Kidney epithelial cell (primary cell): Measurements from ENCODE around the gene WNT1. TPM values are rescaled to one million over a fixed set of nuclear protein-coding genes. Genes with fewer than 3 reads are reported as not detected.

Experiments
- DNase-seq: peaks from one replicate; pipeline ENCODE4 v3.0.0-alpha.2; 2010; ENCODE audit warnings: low read depth
- H3K27me3 ChIP-seq: 2 replicates; pipeline ENCODE4 v1.6.0; 2011; ENCODE audit warnings: low read length; ENCODE audit not compliant: control insufficient read depth, insufficient read depth
- H3K36me3 ChIP-seq: 2 replicates; pipeline ENCODE4 v1.5.1; 2011; ENCODE audit warnings: low read length; ENCODE audit not compliant: control insufficient read depth, insufficient read depth
- H3K4me3 ChIP-seq: 2 replicates; pipeline ENCODE4 v1.5.1; 2011; ENCODE audit warnings: low read depth, mild to moderate bottlenecking, control low read depth, low read length
- total RNA-seq: library from RNA; depleted of rRNA; stranded (reverse); fragments of >200 nt; gene quantifications from 2 replicates; pipeline ENCODE4 v1.2.3, GENCODE V29; 2015
- TF ChIP-seq, protein P1 (sequence below): IDR thresholded peaks from 2 replicates; pipeline ENCODE4 v1.5.1; 2011; ENCODE audit warnings: mild to moderate bottlenecking, moderate library complexity, low read length, control low read depth, inconsistent platforms; ENCODE audit not compliant: insufficient read depth, poor library complexity, severe bottlenecking

The WNT1 gene
- total RNA-seq, 1 donor from 2014 or later = not detected

DNA sequence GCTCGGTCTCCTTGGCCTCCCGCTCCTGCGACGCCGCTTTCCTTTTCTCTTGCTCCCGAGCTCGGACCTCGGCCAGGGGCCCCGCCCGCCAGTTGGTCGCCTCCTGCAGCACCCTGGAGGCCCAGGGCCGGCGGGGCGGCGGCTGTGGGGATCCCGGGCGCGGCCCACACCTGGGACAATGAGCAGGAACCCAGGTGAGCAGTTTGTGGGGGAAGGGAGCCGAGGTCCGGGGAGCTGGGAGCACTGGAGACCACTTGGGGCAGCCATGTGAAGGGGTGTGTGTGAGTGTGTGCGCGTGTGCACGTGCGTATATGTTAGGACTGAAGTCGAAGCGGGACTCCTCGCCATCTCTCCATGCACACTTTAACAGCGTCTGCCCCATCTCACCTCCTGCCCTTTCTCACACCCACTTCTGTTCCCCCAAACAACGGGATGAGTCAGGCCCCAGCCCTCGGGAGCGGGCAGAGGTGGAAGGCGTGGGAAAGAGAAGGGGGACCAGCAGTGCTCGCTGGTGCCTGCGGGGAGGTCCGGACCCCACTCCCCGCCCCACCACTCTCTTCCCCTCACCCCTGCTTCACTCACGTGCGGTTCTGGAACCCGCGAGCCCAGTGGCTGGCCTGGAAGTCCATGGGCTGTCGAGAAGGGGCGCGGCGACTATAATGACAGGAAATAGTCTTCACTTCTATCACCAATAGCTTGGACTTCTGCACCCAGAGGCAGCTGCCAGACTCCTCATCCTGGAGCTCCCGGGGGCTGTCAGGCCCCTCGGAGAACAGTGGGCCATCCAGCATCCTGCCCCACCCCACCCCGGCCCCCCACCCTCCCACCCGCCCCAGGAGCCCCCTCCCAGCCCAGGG, 20.6 kb downstream of the WNT1 start:
- TF ChIP-seq, protein P1, sequence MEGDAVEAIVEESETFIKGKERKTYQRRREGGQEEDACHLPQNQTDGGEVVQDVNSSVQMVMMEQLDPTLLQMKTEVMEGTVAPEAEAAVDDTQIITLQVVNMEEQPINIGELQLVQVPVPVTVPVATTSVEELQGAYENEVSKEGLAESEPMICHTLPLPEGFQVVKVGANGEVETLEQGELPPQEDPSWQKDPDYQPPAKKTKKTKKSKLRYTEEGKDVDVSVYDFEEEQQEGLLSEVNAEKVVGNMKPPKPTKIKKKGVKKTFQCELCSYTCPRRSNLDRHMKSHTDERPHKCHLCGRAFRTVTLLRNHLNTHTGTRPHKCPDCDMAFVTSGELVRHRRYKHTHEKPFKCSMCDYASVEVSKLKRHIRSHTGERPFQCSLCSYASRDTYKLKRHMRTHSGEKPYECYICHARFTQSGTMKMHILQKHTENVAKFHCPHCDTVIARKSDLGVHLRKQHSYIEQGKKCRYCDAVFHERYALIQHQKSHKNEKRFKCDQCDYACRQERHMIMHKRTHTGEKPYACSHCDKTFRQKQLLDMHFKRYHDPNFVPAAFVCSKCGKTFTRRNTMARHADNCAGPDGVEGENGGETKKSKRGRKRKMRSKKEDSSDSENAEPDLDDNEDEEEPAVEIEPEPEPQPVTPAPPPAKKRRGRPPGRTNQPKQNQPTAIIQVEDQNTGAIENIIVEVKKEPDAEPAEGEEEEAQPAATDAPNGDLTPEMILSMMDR = no peak
- Histone ChIP-seq H3K27me3 (peaks cover 59% of the 10 kb centered on the region), H3K36me3 (peaks cover 2% of the 10 kb centered on the region), H3K4me3 (peak overlapping the region; percentile 28)
- no peak for DNase-seq

DNA sequence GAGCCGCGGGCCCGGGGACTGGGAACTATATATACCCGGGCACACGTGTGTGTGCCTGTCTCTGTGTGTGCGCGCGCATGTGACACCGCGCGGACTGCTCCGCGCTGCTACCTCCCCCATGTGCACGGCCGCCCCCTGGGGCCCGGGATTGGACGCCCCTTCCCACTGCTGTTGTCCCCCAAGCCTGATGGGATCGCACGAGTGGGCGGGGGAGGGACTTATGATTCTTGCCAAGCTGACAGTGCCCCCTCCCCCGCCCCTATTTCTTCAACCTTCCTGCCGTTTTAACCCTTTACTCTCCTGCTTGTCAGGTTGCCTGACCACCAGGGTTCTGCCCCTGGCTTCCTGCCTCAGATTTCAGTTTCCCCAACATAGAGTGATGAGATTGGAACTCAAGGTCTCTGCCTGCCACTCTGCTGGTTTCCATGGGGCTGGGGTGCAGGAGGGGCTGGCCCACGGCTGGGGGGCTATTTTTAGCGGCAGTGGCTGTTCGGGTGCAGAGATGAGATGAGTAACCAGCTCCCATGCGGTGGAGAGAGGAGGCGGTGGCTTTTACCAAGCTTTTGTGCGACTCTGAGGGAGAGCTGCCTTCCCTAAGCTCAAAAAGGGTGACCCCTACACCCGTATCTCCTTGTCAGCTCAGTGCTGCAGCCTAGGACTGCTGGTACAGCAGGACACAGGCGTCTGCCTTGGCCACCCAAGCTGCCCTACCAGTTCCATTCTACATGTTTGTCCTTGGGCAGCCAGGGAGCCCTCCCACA, 21.4 kb downstream of the WNT1 start, which contains the start of gene DDN:
TSS of gene DDN (minus strand) at position 5 of the 761 bp plus-strand sequence. CDS start 88 bp downstream, outside the sequence.
- TF ChIP-seq, protein P1 = no peak
- H3K4me3 ChIP-seq = peak within 1 kb of the TSS; percentile 28
- H3K36me3 ChIP-seq = peaks cover 2% of the 10 kb centered on the region
- DNase-seq = no peak
- H3K27me3 ChIP-seq = peaks cover 51% of the 10 kb centered on the region

DNA sequence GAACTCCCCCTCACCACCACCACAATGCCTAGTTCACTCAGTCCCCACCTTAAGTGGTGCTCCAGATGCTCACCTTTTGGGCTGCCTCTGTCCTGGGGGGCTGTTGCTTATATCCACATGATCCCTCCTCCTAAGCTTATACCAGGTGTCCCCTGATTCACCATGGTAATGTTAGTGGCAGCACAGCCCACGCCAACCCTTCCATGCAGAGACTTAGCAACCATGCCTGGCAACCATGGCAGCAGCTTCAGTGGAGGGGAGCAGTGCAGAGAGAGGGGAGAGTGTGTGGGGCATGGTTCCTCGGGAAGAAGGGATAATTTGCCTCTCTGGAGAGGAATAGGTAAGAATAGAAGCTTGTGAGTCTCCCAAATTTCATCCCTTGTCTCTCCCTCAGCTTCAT, 22.2 kb downstream of the WNT1 start:
- Histone ChIP-seq H3K4me3 (no peak overlapping the region), H3K36me3 (peaks cover 2% of the 10 kb centered on the region), H3K27me3 (peaks cover 43% of the 10 kb centered on the region)
- no peak for DNase-seq
- TF ChIP-seq, protein P1 = no peak

DNA sequence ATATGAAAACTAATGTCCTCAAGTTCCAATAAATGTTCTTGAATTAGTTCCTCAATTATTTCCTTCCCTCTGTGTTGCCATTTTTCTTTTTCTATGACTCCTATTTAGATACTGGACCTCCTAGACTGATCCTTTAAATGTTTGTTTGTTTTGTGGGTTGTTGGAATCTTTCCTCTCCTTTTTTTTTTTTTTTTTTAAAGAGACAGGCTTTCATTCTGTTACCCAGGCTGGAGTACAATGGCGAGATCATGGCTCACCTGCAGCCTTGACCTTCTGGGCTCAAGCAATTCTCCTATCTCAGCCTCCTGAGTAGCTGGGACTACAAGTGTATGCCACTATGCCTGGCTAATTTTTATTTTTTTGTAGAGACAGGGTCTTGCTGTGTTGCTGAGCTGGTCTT, 30.8 kb downstream of the WNT1 start:
- Histone ChIP-seq H3K4me3 (no peak overlapping the region), H3K36me3 (no peaks in the 10 kb centered on the region), H3K27me3 (no peaks in the 10 kb centered on the region)
- no peak for DNase-seq
- TF ChIP-seq, protein P1 = no peak

DNA sequence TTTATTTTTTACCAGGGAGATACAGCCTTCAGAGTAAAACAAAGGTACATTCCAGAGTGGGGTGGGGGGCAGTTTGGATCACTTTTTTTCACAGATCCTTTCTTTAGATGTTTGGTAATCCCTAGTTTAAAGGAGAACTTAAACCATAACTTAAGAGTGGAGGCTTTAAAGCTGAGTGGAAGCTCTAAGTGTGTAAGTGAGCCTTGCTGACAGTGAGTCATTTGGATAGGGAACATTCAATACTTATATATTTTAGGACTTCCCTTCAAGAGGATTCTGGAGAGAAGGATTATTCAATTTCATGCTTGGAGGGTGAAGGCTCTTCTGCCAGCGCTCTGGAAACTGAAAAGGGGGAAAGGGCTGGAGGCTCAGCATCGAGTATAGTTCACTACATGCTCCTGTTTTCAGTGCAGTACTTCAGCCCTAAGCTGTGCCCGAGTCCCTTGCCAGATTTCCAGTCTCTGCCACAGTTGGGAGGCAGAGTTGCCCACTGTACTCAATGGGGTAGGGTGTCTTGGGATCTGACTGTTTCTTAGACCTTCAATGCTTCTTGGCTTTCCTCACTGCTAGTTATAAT, 32.1 kb downstream of the WNT1 start:
- Histone ChIP-seq H3K4me3 (no peak overlapping the region), H3K36me3 (no peaks in the 10 kb centered on the region), H3K27me3 (no peaks in the 10 kb centered on the region)
- TF ChIP-seq, protein P1 = no peak
- DNase-seq = no peak
